Mucosa of descending colon (tissue), 3 donors: ENCODE measurements around the gene PRR30. TPM values are rescaled to one million over a fixed set of nuclear protein-coding genes. Genes with fewer than 3 reads are reported as not detected.
"Not testable (repeated sequence)": the region's sequence is repeated elsewhere in the genome, so short reads cannot be mapped to it uniquely, and the experiment has no call there.

Source experiments
- ATAC-seq: fragments of 200-7000 bp; cut with Tn5 transposase; one replicate; pipeline ENCODE4 v1.9.1; 2020; ENCODE audit warnings: mild to moderate bottlenecking, moderate library complexity
- DNase-seq, 3 donors: peaks; one replicate each; pipeline ENCODE4 v3.0.0-alpha.2; 2020
- H3K36me3 ChIP-seq: fragments of 200-600 bp; one replicate; pipeline ENCODE4 v1.8.0; 2021; ENCODE audit warnings: low read depth, mild to moderate bottlenecking
- H3K4me1 ChIP-seq: fragments of 200-600 bp; one replicate; pipeline ENCODE4 v1.8.0; 2021; ENCODE audit warnings: low read depth, mild to moderate bottlenecking
- H3K4me3 ChIP-seq: fragments of 200-600 bp; one replicate; pipeline ENCODE4 v1.8.0; 2021; ENCODE audit warnings: mild to moderate bottlenecking
- H3K9me3 ChIP-seq: fragments of 200-600 bp; one replicate; pipeline ENCODE4 v1.8.0; 2021; ENCODE audit warnings: mild to moderate bottlenecking
- intact Hi-C, 2 donors: fragments of 100-400 bp; cut with DNase I in 1 of 2; cut with micrococcal nuclease in 1 of 2; formaldehyde crosslinking; loops; one replicate each; pipeline versions ENCODE4 v1.11.0 to v1.11.1; 2022; cut with DNase I, micrococcal nuclease
- total RNA-seq, 3 donors: library from RNA; stranded (reverse); fragmentation: NEBNext Ultra II Directional in 2 of 3; extraction: Animal tissue kit (Norgen Biotek cat#: 25700) in 2 of 3; gene quantifications; one replicate each; pipeline versions ENCODE4 v1.2.1 to v1.2.4, GENCODE V29; 2021 to 2023
- TF ChIP-seq, protein P1 (sequence below): fragments of 200-600 bp; IDR thresholded peaks from one replicate; pipeline ENCODE4 v1.8.0; 2022; ENCODE audit warnings: antibody characterized with exemption, mild to moderate bottlenecking
- donor health status: DM: no; HTN: no; CAD: no; lungs with moderate emphysema.
- donor health status: DM: no; HTN: no; CAD: no.
- donor health status: DM: no; HTN: yes; CAD: no.

The PRR30 gene
- total RNA-seq, 3 donors from 2014 or later: not detected

DNA sequence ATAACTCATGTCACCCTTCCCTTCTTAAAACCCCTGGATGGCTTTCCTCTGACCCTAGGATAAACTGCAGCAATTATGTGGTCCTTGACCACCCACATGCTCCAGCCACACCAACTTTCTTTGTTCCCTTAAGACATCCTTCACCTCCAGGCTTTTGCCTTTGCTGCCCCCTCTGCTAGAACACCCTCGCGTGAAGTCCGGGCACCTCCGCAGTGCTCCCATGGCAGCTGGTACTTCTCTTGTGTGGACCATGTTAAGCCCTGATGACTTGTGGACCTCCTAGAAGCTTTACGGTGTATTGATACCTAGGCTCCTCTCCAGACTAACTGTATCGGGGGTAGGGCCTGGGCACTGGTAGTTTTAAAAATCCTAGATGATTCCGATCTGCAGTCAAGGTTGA lies 16.4 kb downstream of the PRR30 start:
- DNase-seq: no peak
- H3K4me3 ChIP-seq: no peak overlapping the region
- intact Hi-C loops: no loop called here
- no peaks in the 10 kb centered on the region for H3K9me3 ChIP-seq
- peaks cover 8% of the 10 kb centered on the region for H3K4me1 ChIP-seq
- ATAC-seq: no peak
- no peaks in the 10 kb centered on the region for H3K36me3 ChIP-seq
- TF ChIP-seq, protein P1, sequence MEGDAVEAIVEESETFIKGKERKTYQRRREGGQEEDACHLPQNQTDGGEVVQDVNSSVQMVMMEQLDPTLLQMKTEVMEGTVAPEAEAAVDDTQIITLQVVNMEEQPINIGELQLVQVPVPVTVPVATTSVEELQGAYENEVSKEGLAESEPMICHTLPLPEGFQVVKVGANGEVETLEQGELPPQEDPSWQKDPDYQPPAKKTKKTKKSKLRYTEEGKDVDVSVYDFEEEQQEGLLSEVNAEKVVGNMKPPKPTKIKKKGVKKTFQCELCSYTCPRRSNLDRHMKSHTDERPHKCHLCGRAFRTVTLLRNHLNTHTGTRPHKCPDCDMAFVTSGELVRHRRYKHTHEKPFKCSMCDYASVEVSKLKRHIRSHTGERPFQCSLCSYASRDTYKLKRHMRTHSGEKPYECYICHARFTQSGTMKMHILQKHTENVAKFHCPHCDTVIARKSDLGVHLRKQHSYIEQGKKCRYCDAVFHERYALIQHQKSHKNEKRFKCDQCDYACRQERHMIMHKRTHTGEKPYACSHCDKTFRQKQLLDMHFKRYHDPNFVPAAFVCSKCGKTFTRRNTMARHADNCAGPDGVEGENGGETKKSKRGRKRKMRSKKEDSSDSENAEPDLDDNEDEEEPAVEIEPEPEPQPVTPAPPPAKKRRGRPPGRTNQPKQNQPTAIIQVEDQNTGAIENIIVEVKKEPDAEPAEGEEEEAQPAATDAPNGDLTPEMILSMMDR: no peak

DNA sequence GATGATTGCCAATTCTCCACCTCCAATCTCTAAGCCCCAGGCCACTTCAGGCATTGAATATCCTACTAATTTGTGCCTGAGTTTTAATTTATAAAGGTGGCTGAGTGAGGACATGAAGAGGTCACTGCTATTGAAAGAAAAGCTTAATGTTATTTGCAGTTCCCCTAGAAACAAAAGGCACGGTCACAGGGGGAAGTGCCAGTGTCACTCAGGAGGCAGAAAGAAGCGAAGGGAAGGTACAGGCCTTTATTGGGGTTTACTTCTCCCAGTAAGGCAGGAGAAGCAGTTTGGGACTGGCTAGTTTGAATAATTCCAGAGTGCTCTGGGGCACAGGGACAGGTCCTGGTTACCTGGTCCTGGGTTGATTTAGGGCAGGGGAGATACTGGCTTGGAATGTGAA lies 17.3 kb downstream of the PRR30 start:
- H3K36me3 ChIP-seq: no peaks in the 10 kb centered on the region
- peaks cover 8% of the 10 kb centered on the region for H3K4me1 ChIP-seq
- intact Hi-C loops: no loop called here
- TF ChIP-seq, protein P1: no peak
- DNase-seq: no peak
- no peak for ATAC-seq
- H3K9me3 ChIP-seq: no peaks in the 10 kb centered on the region
- H3K4me3 ChIP-seq: no peak overlapping the region

DNA sequence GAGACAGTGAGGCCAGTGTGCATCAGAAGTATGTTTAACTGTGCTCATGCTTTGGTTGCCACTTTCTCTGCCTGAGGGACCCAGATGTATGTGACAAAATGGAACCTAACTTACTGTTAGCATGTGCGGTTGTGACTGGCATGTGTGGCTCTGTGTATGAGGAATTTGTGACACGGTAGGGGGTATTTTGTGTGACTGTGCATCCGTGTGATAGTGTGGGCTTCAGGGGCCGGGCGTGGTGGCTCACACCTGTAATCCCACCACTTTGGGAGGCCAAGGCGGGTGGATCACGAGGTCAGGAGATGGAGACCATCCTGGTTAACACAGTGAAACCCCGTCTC lies 19.9 kb downstream of the PRR30 start:
- intact Hi-C loops, H3K4me1 ChIP-seq, H3K36me3 ChIP-seq, DNase-seq, H3K4me3 ChIP-seq, H3K9me3 ChIP-seq, ATAC-seq: not testable (repeated sequence)

DNA sequence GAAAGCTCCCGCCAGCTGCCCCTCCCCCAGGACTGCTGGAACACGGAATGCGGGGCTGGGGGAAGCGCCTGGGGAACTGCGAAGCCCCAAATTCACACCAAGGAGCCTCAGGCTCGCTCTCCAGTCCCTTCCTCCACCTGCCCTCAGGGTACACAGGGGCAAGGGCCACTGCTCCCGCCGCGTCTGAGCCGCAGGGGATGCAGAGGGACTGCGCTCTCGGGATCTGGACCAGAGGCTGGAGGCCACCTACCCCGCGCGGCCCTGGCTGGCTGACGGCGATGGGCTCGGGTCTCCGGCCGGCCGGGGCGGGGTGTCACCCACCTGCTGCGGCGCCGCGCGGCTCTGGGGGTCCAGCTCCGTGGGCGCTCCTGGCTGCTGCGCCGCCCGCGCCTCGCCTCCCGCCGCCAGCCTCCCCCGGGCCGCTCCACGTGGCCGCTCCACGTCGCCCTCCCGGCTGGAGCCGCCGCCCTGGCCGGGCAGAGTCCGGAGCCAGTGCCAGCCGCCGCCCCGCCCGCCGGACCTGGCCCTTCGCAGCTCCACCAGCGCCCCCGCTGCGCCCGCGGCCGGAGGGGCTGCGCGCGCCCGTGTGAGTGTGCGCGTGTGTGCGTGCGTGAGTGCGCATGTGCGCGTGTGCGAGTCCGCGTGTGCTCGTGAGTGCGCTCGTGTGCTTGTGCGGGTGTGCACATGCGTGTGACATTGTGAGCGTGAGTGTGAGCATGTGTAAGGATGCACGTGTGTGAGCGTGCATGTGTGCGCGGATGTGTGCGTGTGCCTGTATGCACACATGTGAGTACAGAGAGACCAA lies 20.5 kb downstream of the PRR30 start, which contains the start of gene CGREF1:
CGREF1 (minus strand) TSS at position 604 of the 805 bp plus-strand sequence. CDS start 14,762 bp downstream, outside the sequence.
- DNase-seq (peak in 2 of 3 donors; percentile 19 to 55), ATAC-seq (peak; percentile 74)
- Histone ChIP-seq H3K4me3 (no peak within 1 kb of the TSS), H3K36me3 (no peaks in the 10 kb centered on the region), H3K9me3 (no peaks in the 10 kb centered on the region), H3K4me1 (peaks cover 8% of the 10 kb centered on the region)
- TF ChIP-seq, protein P1: no peak
- intact Hi-C loops: no loop called here

DNA sequence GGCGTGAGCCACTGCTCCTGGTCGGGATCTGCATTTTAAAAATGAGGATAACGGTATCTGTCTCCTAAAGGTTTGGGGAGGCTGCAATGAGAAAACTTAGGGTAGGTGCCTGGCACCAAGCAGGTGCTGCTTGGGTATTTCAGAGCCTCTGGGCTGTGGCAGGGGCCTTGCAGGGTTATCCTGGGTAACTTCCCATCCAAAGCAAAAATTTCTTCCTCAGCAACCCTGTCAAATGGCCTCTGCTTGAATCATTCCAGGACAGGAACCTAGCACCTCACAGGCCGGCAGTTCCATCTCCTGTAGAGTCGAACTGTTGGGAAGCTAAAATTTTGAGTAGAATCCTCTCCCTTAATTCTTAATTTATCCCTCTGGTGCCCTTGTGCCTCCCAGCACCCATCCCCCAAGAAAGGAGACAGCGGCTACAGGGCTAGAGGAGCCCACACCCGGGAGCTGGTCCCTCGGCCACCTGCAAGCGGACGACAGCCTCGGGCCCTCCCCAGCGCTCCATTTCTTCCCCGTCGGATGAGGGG lies 21.1 kb downstream of the PRR30 start:
- Histone ChIP-seq H3K4me1 (peaks cover 8% of the 10 kb centered on the region), H3K4me3 (no peak overlapping the region), H3K36me3 (no peaks in the 10 kb centered on the region), H3K9me3 (no peaks in the 10 kb centered on the region)
- intact Hi-C loops: no loop called here
- TF ChIP-seq, protein P1: no peak
- DNase-seq: no peak
- ATAC-seq: no peak

DNA sequence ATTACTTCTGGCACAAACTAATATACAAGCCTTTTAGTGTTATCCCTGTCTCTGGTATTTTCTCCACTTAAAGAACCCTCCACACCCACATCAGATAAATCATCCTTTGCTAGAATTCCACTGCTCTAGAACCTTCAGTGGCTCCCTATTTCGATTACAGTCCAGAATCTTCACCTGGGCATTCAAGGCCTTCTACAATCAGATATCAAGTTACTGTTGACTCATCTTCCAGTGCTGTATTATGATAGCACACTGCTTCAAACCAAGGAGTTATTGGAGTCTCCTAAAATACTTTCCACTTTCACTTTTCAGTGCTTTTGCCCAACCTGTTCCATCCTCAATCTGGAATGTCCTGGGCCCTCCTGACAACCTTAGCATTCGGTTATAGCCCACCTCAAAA lies 23.7 kb downstream of the PRR30 start:
- ATAC-seq (no peak), DNase-seq (no peak)
- intact Hi-C loops: no loop called here
- peaks cover 8% of the 10 kb centered on the region for H3K4me1 ChIP-seq
- TF ChIP-seq, protein P1: no peak
- H3K9me3 ChIP-seq: no peaks in the 10 kb centered on the region
- H3K36me3 ChIP-seq: no peaks in the 10 kb centered on the region
- H3K4me3 ChIP-seq: no peak overlapping the region

DNA sequence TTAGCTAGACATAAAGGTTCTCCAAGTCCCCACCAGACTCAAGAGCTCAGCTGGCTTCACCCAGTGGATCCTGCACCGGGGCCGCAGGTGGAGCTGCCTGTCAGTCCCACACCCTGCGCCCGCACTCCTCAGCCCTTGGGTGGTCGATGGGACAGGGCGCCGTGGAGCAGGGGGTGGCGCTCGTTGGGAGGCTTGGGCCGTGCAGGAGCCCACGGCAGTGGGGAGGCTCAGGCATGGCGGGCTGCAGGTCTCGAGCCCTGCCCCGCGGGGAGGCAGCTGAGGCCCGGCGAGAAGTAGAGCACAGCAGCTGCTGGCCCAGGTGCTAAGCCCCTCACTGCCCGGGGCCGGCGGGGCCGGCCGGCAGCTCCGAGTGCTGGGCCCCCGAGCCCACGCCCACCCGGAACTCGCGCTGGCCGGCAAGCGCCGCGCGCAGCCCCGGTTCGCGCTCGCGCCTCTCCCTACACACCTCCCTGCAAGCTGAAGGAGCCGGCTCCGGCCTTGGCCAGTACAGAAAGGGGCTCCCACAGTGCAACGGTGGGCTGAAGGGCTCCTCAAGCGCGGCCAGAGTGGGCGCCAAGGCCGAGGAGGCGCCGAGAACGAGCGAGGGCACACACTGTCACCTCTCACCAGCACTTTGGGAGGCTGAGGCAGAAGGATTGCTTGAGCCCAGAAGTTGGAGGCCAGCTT lies 27.7 kb downstream of the PRR30 start:
- H3K36me3 ChIP-seq, ATAC-seq, intact Hi-C loops, H3K9me3 ChIP-seq, H3K4me3 ChIP-seq, DNase-seq, H3K4me1 ChIP-seq: not testable (repeated sequence)

DNA sequence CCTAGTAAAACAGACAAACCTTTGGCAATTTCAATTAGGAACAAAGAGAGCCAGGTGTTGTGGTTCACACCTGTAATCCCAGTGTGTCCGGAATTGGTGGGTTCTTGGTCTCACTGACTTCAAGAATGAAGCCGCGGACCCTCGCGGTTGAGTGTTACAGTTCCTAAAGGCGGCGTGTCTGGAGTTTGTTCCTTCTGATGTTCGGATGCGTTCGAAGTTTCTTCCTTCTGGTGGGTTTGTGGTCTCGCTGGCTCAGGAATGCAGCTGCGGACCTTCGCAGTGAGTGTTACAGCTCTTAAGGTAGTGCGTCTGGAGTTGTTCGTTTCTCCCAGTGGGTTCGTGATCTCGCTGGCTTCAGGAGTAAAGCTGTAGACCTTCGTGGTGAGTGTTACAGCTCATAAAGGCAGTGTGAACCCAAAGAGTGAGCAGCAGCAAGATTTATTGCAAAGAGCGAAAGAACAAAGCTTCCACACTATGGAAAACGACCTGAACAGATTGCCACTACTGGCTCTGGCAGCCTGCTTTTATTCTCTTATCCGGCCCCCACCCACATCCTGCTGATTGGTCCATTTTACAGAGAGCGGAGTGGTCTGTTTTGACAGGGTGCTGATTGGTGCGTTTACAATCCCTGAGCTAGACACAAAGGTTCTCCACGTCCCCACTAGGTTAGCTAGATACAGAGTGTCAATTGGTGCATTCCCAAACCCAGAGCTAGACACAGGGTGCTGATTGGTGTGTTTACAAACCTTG lies 28.4 kb downstream of the PRR30 start:
- H3K9me3 ChIP-seq, H3K4me3 ChIP-seq, intact Hi-C loops, H3K36me3 ChIP-seq, DNase-seq, ATAC-seq, H3K4me1 ChIP-seq: not testable (repeated sequence)
